ENCODE measurements around the gene EPC2. TPM values are rescaled to one million over a fixed set of nuclear protein-coding genes. Genes with fewer than 3 reads are reported as not detected.
"Not testable (repeated sequence)": the region's sequence is repeated elsewhere in the genome, so short reads cannot be mapped to it uniquely, and the experiment has no call there.

The EPC2 gene
- total RNA-seq, 1 donor from 2014 or later, result 20.9 TPM

- Histone ChIP-seq H3K9me3 (ENCODE audit: control insufficient read depth in 3 of 3, low read length in 3 of 3) (no peaks in the 10 kb centered on the region), H3K4me1 (ENCODE audit: control insufficient read depth in 3 of 3, insufficient read depth in 3 of 3, low read length in 3 of 3) (peaks cover 6 to 15% (median 8%) of the 10 kb centered on the region in 3 donors), H3K4me3 (ENCODE audit: low read length in 3 of 3) (no peak overlapping the region), H3K36me3 (ENCODE audit: control insufficient read depth in 3 of 3, insufficient read depth in 3 of 3, low read length in 3 of 3) (no peaks in the 10 kb centered on the region), H3K27me3 (ENCODE audit: control insufficient read depth in 3 of 3, insufficient read depth in 3 of 3, low read length in 3 of 3) (no peaks in the 10 kb centered on the region), H3K9ac (ENCODE audit: low read depth in 1 of 3, low read length in 3 of 3) (no peak overlapping the region), H3K27ac (ENCODE audit: low read depth, low read length) (no peak overlapping the region)
Measured at GRCh38 chr2:148640767-148641166, 3.8 kb upstream of the EPC2 start.

GRCh38 chr2:148642112-148642744, 2.3 kb upstream of the EPC2 start:
- Histone ChIP-seq H3K27me3 (ENCODE audit: control insufficient read depth in 3 of 3, insufficient read depth in 3 of 3, low read length in 3 of 3) (no peaks in the 10 kb centered on the region), H3K9ac (ENCODE audit: low read depth in 1 of 3, low read length in 3 of 3) (no peak overlapping the region), H3K4me1 (ENCODE audit: control insufficient read depth in 3 of 3, insufficient read depth in 3 of 3, low read length in 3 of 3) (peaks cover 8 to 15% (median 8%) of the 10 kb centered on the region in 3 donors), H3K4me3 (ENCODE audit: low read length in 3 of 3) (no peak overlapping the region), H3K36me3 (ENCODE audit: control insufficient read depth in 3 of 3, insufficient read depth in 3 of 3, low read length in 3 of 3) (no peaks in the 10 kb centered on the region), H3K27ac (ENCODE audit: low read depth, low read length) (no peak overlapping the region), H3K9me3 (ENCODE audit: control insufficient read depth in 3 of 3, low read length in 3 of 3) (no peaks in the 10 kb centered on the region)

- Histone ChIP-seq H3K27ac (ENCODE audit: low read depth, low read length) (no peak overlapping the region), H3K9me3 (ENCODE audit: control insufficient read depth in 3 of 3, low read length in 3 of 3) (no peaks in the 10 kb centered on the region), H3K36me3 (ENCODE audit: control insufficient read depth in 3 of 3, insufficient read depth in 3 of 3, low read length in 3 of 3) (no peaks in the 10 kb centered on the region), H3K4me1 (ENCODE audit: control insufficient read depth in 3 of 3, insufficient read depth in 3 of 3, low read length in 3 of 3) (peaks cover 8 to 15% (median 8%) of the 10 kb centered on the region in 3 donors), H3K27me3 (ENCODE audit: control insufficient read depth in 3 of 3, insufficient read depth in 3 of 3, low read length in 3 of 3) (no peaks in the 10 kb centered on the region), H3K4me3 (ENCODE audit: low read length in 3 of 3) (no peak overlapping the region), H3K9ac (ENCODE audit: low read depth in 1 of 3, low read length in 3 of 3) (no peak overlapping the region)
Measured at GRCh38 chr2:148642891-148643416, 1.6 kb upstream of the EPC2 start.

GRCh38 chr2:148643421-148643820, 1.1 kb upstream of the EPC2 start:
- H3K9me3 ChIP-seq (ENCODE audit: control insufficient read depth in 3 of 3, low read length in 3 of 3), result no peaks in the 10 kb centered on the region
- peak overlapping the region; percentile 95 to 100 (median 97) for H3K4me3 ChIP-seq (ENCODE audit: low read length in 3 of 3)
- H3K27ac ChIP-seq (ENCODE audit: low read depth, low read length), result no peak overlapping the region
- peaks cover 8 to 15% (median 8%) of the 10 kb centered on the region in 3 donors for H3K4me1 ChIP-seq (ENCODE audit: control insufficient read depth in 3 of 3, insufficient read depth in 3 of 3, low read length in 3 of 3)
- no peaks in the 10 kb centered on the region for H3K27me3 ChIP-seq (ENCODE audit: control insufficient read depth in 3 of 3, insufficient read depth in 3 of 3, low read length in 3 of 3)
- H3K9ac ChIP-seq (ENCODE audit: low read depth in 1 of 3, low read length in 3 of 3), result peak overlapping the region in 2 of 3 donors; percentile 91 to 96
- no peaks in the 10 kb centered on the region for H3K36me3 ChIP-seq (ENCODE audit: control insufficient read depth in 3 of 3, insufficient read depth in 3 of 3, low read length in 3 of 3)

GRCh38 chr2:148644883-148645538, 460 bp downstream of the EPC2 start:
- Histone ChIP-seq H3K9me3 (ENCODE audit: control insufficient read depth in 3 of 3, low read length in 3 of 3) (no peaks in the 10 kb centered on the region), H3K27ac (ENCODE audit: low read depth, low read length) (peak overlapping the region; percentile 92), H3K4me1 (ENCODE audit: control insufficient read depth in 3 of 3, insufficient read depth in 3 of 3, low read length in 3 of 3) (peaks cover 10 to 15% (median 12%) of the 10 kb centered on the region in 3 donors), H3K4me3 (ENCODE audit: low read length in 3 of 3) (peak overlapping the region; percentile 93 to 100 (median 97)), H3K9ac (ENCODE audit: low read depth in 1 of 3, low read length in 3 of 3) (peak overlapping the region; percentile 91 to 97 (median 96)), H3K36me3 (ENCODE audit: control insufficient read depth in 3 of 3, insufficient read depth in 3 of 3, low read length in 3 of 3) (no peaks in the 10 kb centered on the region), H3K27me3 (ENCODE audit: control insufficient read depth in 3 of 3, insufficient read depth in 3 of 3, low read length in 3 of 3) (no peaks in the 10 kb centered on the region)

GRCh38 chr2:148645539-148646230, 1.1 kb downstream of the EPC2 start:
- H3K27me3 ChIP-seq (ENCODE audit: control insufficient read depth in 3 of 3, insufficient read depth in 3 of 3, low read length in 3 of 3), result no peaks in the 10 kb centered on the region
- peak overlapping the region; percentile 86 to 100 (median 88) for H3K4me3 ChIP-seq (ENCODE audit: low read length in 3 of 3)
- H3K4me1 ChIP-seq (ENCODE audit: control insufficient read depth in 3 of 3, insufficient read depth in 3 of 3, low read length in 3 of 3), result peaks cover 10 to 16% (median 13%) of the 10 kb centered on the region in 3 donors
- no peaks in the 10 kb centered on the region for H3K9me3 ChIP-seq (ENCODE audit: control insufficient read depth in 3 of 3, low read length in 3 of 3)
- H3K9ac ChIP-seq (ENCODE audit: low read depth in 1 of 3, low read length in 3 of 3), result peak overlapping the region; percentile 69 to 91 (median 85)
- H3K36me3 ChIP-seq (ENCODE audit: control insufficient read depth in 3 of 3, insufficient read depth in 3 of 3, low read length in 3 of 3), result no peaks in the 10 kb centered on the region
- H3K27ac ChIP-seq (ENCODE audit: low read depth, low read length), result peak overlapping the region; percentile 92

- no peaks in the 10 kb centered on the region for H3K9me3 ChIP-seq (ENCODE audit: control insufficient read depth in 3 of 3, low read length in 3 of 3)
- no peaks in the 10 kb centered on the region for H3K36me3 ChIP-seq (ENCODE audit: control insufficient read depth in 3 of 3, insufficient read depth in 3 of 3, low read length in 3 of 3)
- H3K4me3 ChIP-seq (ENCODE audit: low read length in 3 of 3), result peak overlapping the region; percentile 86 to 100 (median 88)
- peaks cover 10 to 20% (median 13%) of the 10 kb centered on the region in 3 donors for H3K4me1 ChIP-seq (ENCODE audit: control insufficient read depth in 3 of 3, insufficient read depth in 3 of 3, low read length in 3 of 3)
- H3K27me3 ChIP-seq (ENCODE audit: control insufficient read depth in 3 of 3, insufficient read depth in 3 of 3, low read length in 3 of 3), result no peaks in the 10 kb centered on the region
- peak overlapping the region in 2 of 3 donors; percentile 85 to 91 for H3K9ac ChIP-seq (ENCODE audit: low read depth in 1 of 3, low read length in 3 of 3)
- peak overlapping the region; percentile 92 for H3K27ac ChIP-seq (ENCODE audit: low read depth, low read length)
Measured at GRCh38 chr2:148646231-148646559, 1.6 kb downstream of the EPC2 start.

- H3K4me1 ChIP-seq (ENCODE audit: control insufficient read depth in 3 of 3, insufficient read depth in 3 of 3, low read length in 3 of 3), result peaks cover 15 to 23% (median 22%) of the 10 kb centered on the region in 3 donors
- H3K9ac ChIP-seq (ENCODE audit: low read depth in 1 of 3, low read length in 3 of 3); H3K4me3 ChIP-seq (ENCODE audit: low read length in 3 of 3); H3K27ac ChIP-seq (ENCODE audit: low read depth, low read length); H3K36me3 ChIP-seq (ENCODE audit: control insufficient read depth in 3 of 3, insufficient read depth in 3 of 3, low read length in 3 of 3); H3K27me3 ChIP-seq (ENCODE audit: control insufficient read depth in 3 of 3, insufficient read depth in 3 of 3, low read length in 3 of 3); H3K9me3 ChIP-seq (ENCODE audit: control insufficient read depth in 3 of 3, low read length in 3 of 3): not testable (repeated sequence)
Measured at GRCh38 chr2:148647711-148648110, 3.2 kb downstream of the EPC2 start.

GRCh38 chr2:148649936-148650335, 5.4 kb downstream of the EPC2 start:
- Histone ChIP-seq H3K9me3 (ENCODE audit: control insufficient read depth in 3 of 3, low read length in 3 of 3) (no peaks in the 10 kb centered on the region), H3K27ac (ENCODE audit: low read depth, low read length) (no peak overlapping the region), H3K4me3 (ENCODE audit: low read length in 3 of 3) (no peak overlapping the region), H3K27me3 (ENCODE audit: control insufficient read depth in 3 of 3, insufficient read depth in 3 of 3, low read length in 3 of 3) (no peaks in the 10 kb centered on the region), H3K36me3 (ENCODE audit: control insufficient read depth in 3 of 3, insufficient read depth in 3 of 3, low read length in 3 of 3) (no peaks in the 10 kb centered on the region), H3K4me1 (ENCODE audit: control insufficient read depth in 3 of 3, insufficient read depth in 3 of 3, low read length in 3 of 3) (peaks cover 12 to 22% (median 18%) of the 10 kb centered on the region in 3 donors), H3K9ac (ENCODE audit: low read depth in 1 of 3, low read length in 3 of 3) (no peak overlapping the region)

- no peaks in the 10 kb centered on the region for H3K9me3 ChIP-seq (ENCODE audit: control insufficient read depth in 3 of 3, low read length in 3 of 3)
- no peak overlapping the region for H3K9ac ChIP-seq (ENCODE audit: low read depth in 1 of 3, low read length in 3 of 3)
- peaks cover 12 to 22% (median 18%) of the 10 kb centered on the region in 3 donors for H3K4me1 ChIP-seq (ENCODE audit: control insufficient read depth in 3 of 3, insufficient read depth in 3 of 3, low read length in 3 of 3)
- no peak overlapping the region for H3K27ac ChIP-seq (ENCODE audit: low read depth, low read length)
- H3K36me3 ChIP-seq (ENCODE audit: control insufficient read depth in 3 of 3, insufficient read depth in 3 of 3, low read length in 3 of 3), result no peaks in the 10 kb centered on the region
- no peak overlapping the region for H3K4me3 ChIP-seq (ENCODE audit: low read length in 3 of 3)
- H3K27me3 ChIP-seq (ENCODE audit: control insufficient read depth in 3 of 3, insufficient read depth in 3 of 3, low read length in 3 of 3), result no peaks in the 10 kb centered on the region
Measured at GRCh38 chr2:148650881-148651280, 6.3 kb downstream of the EPC2 start.
